Glomerular endothelial cell (primary cell): ENCODE results near the gene PCDH12. TPM values are rescaled to one million over a fixed set of nuclear protein-coding genes. Genes with fewer than 3 reads are reported as not detected.

Source experiments
- DNase-seq: peaks from one replicate; pipeline ENCODE4 v3.0.0-alpha.2; 2011; ENCODE audit warnings: low read depth, low spot score; ENCODE audit errors: extremely low read depth
- total RNA-seq: library from RNA; depleted of rRNA; stranded (reverse); fragments of >200 nt; gene quantifications from 2 replicates; pipeline ENCODE4 v1.2.3, GENCODE V29; 2015

The PCDH12 gene
- total RNA-seq, 1 donor from 2014 or later: 67.3 TPM

DNA sequence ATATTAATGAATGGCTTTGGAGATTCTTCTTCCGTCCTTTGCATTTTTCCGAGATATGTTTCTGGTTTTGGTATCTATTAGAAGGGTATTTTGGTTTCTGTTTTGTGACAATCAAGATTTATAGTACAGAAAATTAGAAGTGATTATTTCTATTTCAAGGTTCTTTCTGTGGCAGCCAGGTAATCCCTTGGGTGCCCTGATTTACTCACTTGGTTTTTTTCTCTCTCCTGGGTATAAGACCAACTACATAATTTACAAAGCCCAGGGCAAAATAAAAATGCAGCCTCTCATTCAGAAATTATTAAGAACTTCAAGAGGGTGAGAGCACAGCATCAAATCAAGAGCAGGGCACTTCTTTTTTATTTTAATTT lies 8.9 kb upstream of the PCDH12 start:
- no peak for DNase-seq

- DNase-seq: no peak
Measured at GRCh38 chr5:141966275-141966962, 8.4 kb upstream of the PCDH12 start.

GRCh38 chr5:141965071-141965470 lies 7.1 kb upstream of the PCDH12 start:
- no peak for DNase-seq

DNA sequence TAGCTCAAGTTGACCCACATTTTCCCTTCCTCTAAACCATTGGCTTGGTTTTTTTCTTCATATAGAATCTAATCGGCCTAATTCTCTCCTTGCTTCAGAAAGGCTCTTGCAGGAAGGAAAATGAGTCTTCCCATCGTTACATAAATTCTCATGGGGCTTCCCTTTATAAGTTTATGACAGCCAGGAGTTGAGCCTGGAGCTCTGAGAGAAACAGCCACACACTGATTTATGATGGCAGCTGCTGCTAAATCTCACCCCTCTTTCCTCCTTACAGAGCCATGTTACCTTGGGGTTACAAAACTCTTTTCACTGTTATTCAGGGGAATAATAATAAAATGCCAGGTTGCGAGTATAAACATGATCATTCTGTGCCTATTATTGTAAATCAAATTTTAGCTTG lies 5.7 kb upstream of the PCDH12 start:
- no peak for DNase-seq

GRCh38 chr5:141961466-141961865 lies 3.5 kb upstream of the PCDH12 start:
- DNase-seq: no peak

GRCh38 chr5:141960449-141961323 lies 2.7 kb upstream of the PCDH12 start:
- DNase-seq: no peak

DNA sequence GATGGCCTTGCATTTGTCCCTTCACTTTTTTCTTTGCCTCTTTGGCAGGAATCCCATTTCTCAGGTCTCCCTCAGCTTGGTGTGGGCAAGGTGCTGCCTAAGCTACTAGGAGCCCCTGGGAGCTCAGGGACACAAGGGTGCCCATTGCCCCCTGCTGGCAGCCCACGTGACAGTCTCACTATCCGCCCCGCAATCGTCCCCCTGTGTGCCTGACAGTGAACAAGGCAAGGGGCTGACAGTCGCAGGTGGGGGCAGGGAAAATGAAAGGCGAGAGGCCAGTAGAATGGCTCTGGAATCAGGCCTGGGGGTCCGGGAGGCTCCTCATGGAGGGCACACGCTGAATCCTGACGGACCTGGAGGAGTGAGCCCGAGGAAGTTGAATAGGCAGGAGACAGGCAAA lies 2.0 kb upstream of the PCDH12 start:
- no peak for DNase-seq

- DNase-seq: no peak
Measured at GRCh38 chr5:141958546-141959172, 657 bp upstream of the PCDH12 start.

DNA sequence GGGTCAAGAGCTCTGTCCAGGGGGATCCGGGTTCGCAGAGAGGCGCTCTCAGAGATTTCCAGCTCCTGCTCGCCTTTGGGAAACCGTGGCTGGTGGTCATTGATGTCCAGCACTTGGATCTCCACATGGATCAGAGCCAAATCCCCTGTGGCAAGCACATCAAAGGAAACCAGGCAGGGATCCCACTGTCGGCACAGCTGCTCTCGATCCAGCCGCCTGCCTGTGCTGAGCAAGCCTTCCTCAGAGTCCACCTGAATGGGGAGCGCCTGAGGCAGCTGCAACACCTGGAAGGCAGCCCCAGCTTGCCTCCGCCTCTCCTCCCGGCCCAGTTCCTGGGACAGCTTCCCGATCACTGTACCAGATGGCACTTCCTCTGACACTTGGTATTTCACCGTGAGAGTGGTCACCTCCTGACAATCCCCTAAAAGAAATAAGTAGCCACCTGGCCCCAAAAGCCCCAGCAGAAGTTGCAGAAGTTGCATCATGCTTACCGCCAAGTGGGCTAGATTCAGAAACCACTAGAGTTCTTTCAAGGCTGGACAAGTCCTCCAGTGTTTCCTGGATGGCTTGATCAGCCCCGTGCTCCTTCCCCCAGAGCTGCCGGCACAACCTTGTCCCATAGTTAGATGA lies 520 bp downstream of the PCDH12 start:
- no peak for DNase-seq

- DNase-seq: no peak
Measured at GRCh38 chr5:141954194-141954593, 3.8 kb downstream of the PCDH12 start.

DNA sequence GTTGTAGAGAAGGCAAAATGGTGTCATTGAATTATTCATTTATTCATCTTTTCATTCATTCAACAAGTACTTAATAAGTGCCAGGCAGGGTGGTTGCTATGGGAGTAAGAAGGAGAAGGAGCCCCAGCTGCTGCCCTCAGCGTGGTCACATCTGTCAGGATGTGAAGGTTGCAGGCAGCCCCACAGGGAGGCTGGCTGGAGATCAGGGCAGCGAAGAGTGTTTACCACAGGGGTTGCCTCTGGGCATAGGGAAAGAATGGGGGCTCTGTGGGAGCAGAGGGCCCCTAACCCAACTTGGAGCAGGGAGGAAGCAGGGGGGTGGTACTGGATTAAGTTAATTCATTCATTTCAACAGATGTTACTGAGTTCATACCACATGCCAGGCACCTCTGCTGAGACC lies 6.0 kb downstream of the PCDH12 start:
- DNase-seq: no peak

GRCh38 chr5:141951332-141951781 lies 6.6 kb downstream of the PCDH12 start:
- no peak for DNase-seq

- no peak for DNase-seq
Measured at GRCh38 chr5:141950207-141951005, 7.6 kb downstream of the PCDH12 start.

- DNase-seq: no peak
Measured at GRCh38 chr5:141949511-141949910, 8.5 kb downstream of the PCDH12 start.

DNA sequence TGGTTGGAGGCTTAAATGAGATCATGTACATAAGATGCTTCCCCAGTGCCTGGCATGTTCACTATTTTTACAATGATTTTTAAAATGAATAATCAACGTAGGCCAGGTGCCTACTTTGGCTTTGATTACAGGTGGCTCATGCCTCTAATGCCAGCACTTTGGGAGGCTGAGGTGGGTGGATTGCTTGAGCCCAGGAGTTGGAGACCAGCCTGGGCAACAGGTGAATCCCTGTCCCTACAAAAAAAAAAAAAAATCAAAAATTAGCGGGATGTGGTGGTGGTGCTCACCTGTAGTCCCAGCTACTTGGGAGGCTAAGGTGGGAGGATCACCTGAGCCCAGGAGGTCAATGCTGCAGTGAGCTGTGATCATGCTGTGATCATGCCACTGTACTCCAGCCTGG lies 9.2 kb downstream of the PCDH12 start:
- DNase-seq: no peak

GRCh38 chr5:141947316-141947715 lies 10.7 kb downstream of the PCDH12 start:
- DNase-seq: no peak

DNA sequence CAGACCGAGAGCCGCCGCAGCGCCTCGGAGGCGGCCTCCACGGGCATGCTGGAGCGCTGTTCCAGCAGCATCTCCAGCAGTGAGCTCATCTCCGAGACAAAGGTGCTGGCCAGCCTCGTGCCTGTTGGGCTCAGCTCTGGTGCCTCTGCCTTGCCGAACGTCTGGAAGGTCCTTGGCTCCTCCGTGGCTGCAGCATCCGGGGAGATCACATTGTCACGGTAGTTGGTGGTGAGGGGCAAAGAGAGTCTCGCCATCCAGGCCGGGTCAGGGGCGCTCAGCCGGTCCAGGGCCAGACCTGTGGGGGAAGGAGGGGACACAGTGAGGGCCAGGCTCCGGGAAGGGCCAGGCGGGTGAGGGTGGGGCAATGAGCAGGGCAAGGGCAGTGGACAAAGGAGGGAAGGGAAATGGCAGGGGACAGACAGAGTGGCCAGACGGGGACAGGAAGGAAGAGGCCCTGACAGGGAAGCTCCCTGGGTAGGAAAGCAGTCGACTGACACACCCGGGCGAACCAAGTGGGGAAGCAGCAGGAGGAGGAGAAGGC lies 12.4 kb downstream of the PCDH12 start:
- no peak for DNase-seq

- DNase-seq: no peak
Measured at GRCh38 chr5:141944076-141944475, 13.9 kb downstream of the PCDH12 start.

- DNase-seq: no peak
Measured at GRCh38 chr5:141942185-141942857, 15.7 kb downstream of the PCDH12 start.

DNA sequence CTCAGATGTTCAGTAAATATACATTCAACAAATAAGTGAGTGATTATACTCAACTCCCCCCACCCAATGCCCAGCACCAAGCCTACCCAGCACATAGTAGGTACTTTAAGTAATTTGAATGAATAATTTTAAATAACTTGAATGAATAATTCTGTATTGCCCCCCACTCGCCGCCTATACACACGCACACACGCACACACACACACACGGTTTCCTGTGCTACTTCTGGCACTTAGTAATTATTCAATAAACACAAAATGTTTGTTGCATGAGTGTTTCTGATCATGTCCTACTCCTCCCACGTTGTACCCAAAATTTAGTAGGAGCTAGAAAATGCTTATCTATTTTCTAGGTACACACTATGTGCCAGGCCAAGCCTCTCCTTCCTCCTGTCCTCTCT lies 16.2 kb downstream of the PCDH12 start:
- no peak for DNase-seq
